Measurements from ENCODE around the gene AKAP9. TPM values are rescaled to one million over a fixed set of nuclear protein-coding genes. Genes with fewer than 3 reads are reported as not detected.

AKAP9 gene
- total and polyA plus RNA-seq, 9 of the 15 experiments (the other 6 are each of a cell fraction or from before 2014, with no cell fraction given), result 25.5 to 80.9 (median 46.3) TPM

DNA sequence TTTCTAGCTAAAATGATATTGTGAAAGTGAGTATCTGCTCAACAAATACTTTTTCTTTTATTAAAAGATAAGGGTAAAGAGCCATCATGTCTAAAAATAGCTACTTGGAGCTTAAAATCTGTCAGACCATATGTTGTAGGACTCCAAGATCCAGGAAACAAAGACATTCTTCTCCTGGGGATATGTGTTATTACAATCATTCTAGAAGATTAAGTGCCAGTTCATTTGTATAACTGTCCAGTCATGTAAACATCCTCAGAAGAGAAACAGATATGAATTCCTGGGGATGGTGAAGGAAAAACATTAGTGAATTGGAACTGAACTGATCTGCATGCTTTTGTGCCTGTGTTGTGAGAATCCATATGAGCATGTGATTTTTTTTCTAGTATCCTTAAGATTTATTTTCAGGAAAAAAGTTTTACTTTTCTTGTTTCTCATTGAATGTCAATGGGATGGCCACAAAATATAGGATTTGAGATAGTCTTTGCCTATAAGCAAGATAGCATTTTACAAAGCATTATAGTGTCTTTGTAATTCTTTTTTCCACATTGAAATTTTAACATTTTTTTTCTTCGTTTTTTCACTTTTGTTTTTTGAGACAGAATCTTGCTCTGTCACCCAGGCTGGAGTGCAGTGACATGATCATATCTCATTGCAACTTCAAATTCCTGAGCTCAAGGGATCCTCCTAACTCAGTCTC is 45.7 kb upstream of the AKAP9 start (continued):
- no peak for TF ChIP-seq SRSF3 (IDR thresholded peaks at IDR 0.05; ENCODE audit: insufficient read depth, low read length)
- TF ChIP-seq, protein P1, sequence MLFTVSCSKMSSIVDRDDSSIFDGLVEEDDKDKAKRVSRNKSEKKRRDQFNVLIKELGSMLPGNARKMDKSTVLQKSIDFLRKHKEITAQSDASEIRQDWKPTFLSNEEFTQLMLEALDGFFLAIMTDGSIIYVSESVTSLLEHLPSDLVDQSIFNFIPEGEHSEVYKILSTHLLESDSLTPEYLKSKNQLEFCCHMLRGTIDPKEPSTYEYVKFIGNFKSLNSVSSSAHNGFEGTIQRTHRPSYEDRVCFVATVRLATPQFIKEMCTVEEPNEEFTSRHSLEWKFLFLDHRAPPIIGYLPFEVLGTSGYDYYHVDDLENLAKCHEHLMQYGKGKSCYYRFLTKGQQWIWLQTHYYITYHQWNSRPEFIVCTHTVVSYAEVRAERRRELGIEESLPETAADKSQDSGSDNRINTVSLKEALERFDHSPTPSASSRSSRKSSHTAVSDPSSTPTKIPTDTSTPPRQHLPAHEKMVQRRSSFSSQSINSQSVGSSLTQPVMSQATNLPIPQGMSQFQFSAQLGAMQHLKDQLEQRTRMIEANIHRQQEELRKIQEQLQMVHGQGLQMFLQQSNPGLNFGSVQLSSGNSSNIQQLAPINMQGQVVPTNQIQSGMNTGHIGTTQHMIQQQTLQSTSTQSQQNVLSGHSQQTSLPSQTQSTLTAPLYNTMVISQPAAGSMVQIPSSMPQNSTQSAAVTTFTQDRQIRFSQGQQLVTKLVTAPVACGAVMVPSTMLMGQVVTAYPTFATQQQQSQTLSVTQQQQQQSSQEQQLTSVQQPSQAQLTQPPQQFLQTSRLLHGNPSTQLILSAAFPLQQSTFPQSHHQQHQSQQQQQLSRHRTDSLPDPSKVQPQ (CRISPR knock-in tag; IDR thresholded peaks at IDR 0.05; ENCODE audit: borderline replicate concordance), result no peak
- 0 out of 4 replicates have a peak, but pooled peaks of 1 of the 2 experiments have one; percentile 27 for TF ChIP-seq ZNF639 (CRISPR knock-in tag; conservative IDR thresholded peaks at IDR 0.05 in 1 of 2, IDR thresholded peaks at IDR 0.05 in 1 of 2)
- no peak for TF ChIP-seq ZNF511 (CRISPR knock-in tag; IDR thresholded peaks at IDR 0.05)
- TF ChIP-seq MECOM (CRISPR knock-in tag; IDR thresholded peaks at IDR 0.05), result no peak
- TF ChIP-seq, protein P2, sequence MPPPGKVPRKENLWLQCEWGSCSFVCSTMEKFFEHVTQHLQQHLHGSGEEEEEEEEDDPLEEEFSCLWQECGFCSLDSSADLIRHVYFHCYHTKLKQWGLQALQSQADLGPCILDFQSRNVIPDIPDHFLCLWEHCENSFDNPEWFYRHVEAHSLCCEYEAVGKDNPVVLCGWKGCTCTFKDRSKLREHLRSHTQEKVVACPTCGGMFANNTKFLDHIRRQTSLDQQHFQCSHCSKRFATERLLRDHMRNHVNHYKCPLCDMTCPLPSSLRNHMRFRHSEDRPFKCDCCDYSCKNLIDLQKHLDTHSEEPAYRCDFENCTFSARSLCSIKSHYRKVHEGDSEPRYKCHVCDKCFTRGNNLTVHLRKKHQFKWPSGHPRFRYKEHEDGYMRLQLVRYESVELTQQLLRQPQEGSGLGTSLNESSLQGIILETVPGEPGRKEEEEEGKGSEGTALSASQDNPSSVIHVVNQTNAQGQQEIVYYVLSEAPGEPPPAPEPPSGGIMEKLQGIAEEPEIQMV (tag; conservative IDR thresholded peaks at IDR 0.05; ENCODE audit: low read depth), result no peak
- TF ChIP-seq OTX1 (CRISPR knock-in tag; IDR thresholded peaks at IDR 0.05), result no peak
- no peak for TF ChIP-seq NR4A1 (CRISPR knock-in tag; IDR thresholded peaks at IDR 0.05)
- no peak for TF ChIP-seq NR4A1 (tag; IDR thresholded peaks at IDR 0.05)
- TF ChIP-seq GABPB1 (CRISPR knock-in tag; IDR thresholded peaks at IDR 0.05), result no peak
- no peak for TF ChIP-seq SAP30 (IDR thresholded peaks at IDR 0.05; ENCODE audit: borderline replicate concordance, insufficient read depth, low read depth, low read length, poor library complexity, severe bottlenecking)
- no peak for TF ChIP-seq SRSF9 (IDR thresholded peaks at IDR 0.05; ENCODE audit: borderline replicate concordance, low read depth, low read length)
- no peak for TF ChIP-seq USF2 (CRISPR knock-in tag; IDR thresholded peaks at IDR 0.05)
- TF ChIP-seq DLX4 (CRISPR knock-in tag; IDR thresholded peaks at IDR 0.05), result no peak
- peak; percentile 87 for TF ChIP-seq CBFA2T3 (IDR thresholded peaks at IDR 0.05)
- no peak for TF ChIP-seq CBFB (CRISPR knock-in tag; IDR thresholded peaks at IDR 0.05)
- TF ChIP-seq TRIM28 (IDR thresholded peaks at IDR 0.05), result peak; percentile 46; the same call in 1 of the 2 replicates
